GM20431 (cell line): ENCODE data around the gene CCND2.

Experiments used
- in situ Hi-C: fragments of 300-500 bp; cut with MseI, MboI; formaldehyde crosslinking; loops from one replicate; pipeline ENCODE4 v1.15.0; 2020; ENCODE audit warnings: low sequenced_read_pairs; ENCODE audit not compliant: unreplicated experiment

Gene CCND2

GRCh38 chr12:4252601-4253000, 21.0 kb upstream of the CCND2 start:
- in situ Hi-C loops, result no loop called here

GRCh38 chr12:4256043-4256826, 17.3 kb upstream of the CCND2 start:
- in situ Hi-C loops, result no loop called here

- in situ Hi-C loops, result no loop called here
Observed at GRCh38 chr12:4257442-4257841, 16.1 kb upstream of the CCND2 start.

- in situ Hi-C loops, result no loop called here
Observed at GRCh38 chr12:4259099-4259498, 14.5 kb upstream of the CCND2 start.

- in situ Hi-C loops, result no loop called here
Observed at GRCh38 chr12:4261655-4262054, 11.9 kb upstream of the CCND2 start.

GRCh38 chr12:4265280-4265679, 8.3 kb upstream of the CCND2 start:
- in situ Hi-C loops, result no loop called here

GRCh38 chr12:4266990-4267389, 6.6 kb upstream of the CCND2 start:
- in situ Hi-C loops, result no loop called here

GRCh38 chr12:4267704-4268328, 5.7 kb upstream of the CCND2 start:
- in situ Hi-C loops, result no loop called here

GRCh38 chr12:4268329-4269181, 5.0 kb upstream of the CCND2 start:
- in situ Hi-C loops, result no loop called here

- in situ Hi-C loops, result no loop called here
Observed at GRCh38 chr12:4269279-4269991, 4.1 kb upstream of the CCND2 start.

- in situ Hi-C loops, result no loop called here
Observed at GRCh38 chr12:4270016-4270830, 3.3 kb upstream of the CCND2 start.

GRCh38 chr12:4270831-4271716, 2.5 kb upstream of the CCND2 start:
- in situ Hi-C loops, result no loop called here

GRCh38 chr12:4271717-4272423, 1.7 kb upstream of the CCND2 start:
- in situ Hi-C loops, result no loop called here

GRCh38 chr12:4272424-4273272, 914 bp upstream of the CCND2 start:
- in situ Hi-C loops, result no loop called here

GRCh38 chr12:4273273-4273651, 300 bp upstream of the CCND2 start:
- in situ Hi-C loops, result no loop called here

- in situ Hi-C loops, result loop anchor here (25.0 kb wide), 1 partner anchor 162 kb away; no protein-coding TSS in a partner anchor
Observed at GRCh38 chr12:4274396-4275015, 944 bp downstream of the CCND2 start.
